HG03066 (cell line): Measurements from ENCODE around the gene RBM38.
"Not testable (repeated sequence)": the region's sequence is repeated elsewhere in the genome, so short reads cannot be mapped to it uniquely, and the experiment has no call there.

Experiments used
- ATAC-seq: cut with Tn5 transposase; IDR thresholded peaks from one replicate; pipeline ENCODE4 v1.9.1; 2021; ENCODE audit warnings: low read depth; ENCODE audit not compliant: unreplicated experiment

RBM38 gene

DNA sequence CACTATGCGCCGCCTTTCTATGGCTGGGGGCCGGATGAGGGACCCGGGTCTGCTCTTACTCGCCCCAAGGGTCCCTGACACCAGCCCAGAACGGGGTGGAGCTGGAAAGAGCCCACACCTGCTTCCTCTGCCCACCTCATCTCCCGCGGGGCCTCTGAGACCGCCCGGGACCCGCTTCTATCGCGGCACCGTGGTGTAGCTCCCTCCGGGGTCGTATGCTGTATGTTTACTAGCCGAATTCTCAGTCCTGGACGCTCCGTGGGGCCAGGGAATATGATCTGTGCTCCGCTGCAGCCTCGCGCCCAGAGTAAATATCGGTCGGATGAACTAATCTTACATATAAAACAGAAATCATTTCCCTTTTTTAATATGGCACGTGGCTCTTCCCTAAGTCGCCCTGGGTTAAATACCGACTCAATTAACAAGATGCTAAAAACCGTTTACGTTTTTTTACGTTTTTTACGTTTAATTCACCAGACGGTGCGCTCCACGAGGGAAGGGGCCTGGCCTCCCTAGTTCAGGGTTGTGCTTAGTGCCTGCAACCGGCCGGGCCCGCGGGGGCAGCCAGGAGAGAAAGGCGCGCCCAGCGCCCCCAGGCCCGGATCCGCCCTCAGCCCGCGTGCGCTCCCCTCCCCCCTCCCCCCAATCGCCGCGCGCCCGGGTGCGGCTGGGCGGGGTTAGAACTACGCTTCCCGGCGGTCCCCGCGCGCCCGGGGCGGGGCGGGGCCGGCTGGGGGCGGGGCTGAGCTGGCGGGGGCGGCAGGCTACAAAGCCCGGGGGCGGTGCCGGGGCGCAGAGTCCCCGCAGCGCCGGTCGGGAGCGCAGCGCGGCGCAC is at the start of gene RBM38:
RBM38 (plus strand) TSS at position 793 of the 835 bp plus-strand sequence. CDS start 186 bp downstream, outside the sequence.
- ATAC-seq, result peak; percentile 41

DNA sequence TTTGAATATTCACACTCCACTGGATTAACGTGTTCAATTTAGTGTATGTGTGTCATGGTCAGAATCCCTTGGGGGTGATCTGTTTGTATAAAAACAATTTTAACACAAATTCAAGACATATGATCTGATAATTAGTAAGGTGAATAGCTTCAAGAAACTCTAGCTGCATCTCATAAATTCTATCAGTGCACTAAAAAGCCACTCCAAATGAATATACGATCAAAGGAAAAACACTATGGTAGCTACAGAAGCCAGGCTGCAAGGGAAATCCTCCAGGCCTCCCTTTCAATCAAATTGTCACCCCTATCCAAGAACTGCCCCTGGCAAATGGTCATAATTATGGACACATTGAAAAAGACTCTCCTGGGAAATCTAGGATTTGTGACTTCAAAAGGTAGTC is 49.5 kb upstream of the RBM38 start:
- no peak for ATAC-seq

DNA sequence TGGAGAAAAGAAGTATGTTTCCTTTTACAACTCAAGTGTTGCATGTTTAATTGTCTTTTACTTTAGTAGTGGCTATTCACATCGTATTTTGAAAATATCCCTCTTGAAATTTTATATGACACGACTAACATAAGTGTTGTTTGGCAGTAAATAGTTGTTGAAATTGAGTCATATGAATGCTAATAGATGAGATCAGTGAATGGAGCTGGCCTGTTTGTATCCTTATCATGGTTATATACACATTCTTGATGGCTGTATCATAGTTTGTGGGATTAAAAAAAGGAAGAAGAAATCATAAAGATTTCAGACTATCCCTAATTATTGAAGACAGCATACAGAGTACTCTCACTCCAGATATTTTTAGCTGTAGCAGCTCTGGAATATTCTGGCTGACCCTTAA is 48.4 kb upstream of the RBM38 start:
- ATAC-seq, result no peak

DNA sequence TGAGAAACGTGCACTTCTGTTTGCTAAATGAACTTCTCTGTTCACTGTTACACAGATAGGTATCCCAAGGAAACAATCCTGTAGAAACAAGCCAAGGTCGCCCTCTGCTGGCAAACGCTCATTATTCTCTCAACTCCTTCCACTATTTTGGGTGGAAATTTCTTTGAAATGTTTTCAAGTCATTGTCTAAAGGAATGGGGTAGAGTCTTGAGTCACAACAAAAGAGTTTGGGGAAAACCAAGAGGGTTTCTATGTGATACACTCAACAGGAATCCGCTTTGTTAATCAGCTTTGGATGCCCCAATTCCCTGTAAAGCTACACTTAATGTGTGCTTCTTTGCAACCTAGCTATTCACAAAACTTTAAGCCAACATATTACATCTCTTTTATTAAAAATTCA is 44.7 kb upstream of the RBM38 start:
- ATAC-seq, result no peak

DNA sequence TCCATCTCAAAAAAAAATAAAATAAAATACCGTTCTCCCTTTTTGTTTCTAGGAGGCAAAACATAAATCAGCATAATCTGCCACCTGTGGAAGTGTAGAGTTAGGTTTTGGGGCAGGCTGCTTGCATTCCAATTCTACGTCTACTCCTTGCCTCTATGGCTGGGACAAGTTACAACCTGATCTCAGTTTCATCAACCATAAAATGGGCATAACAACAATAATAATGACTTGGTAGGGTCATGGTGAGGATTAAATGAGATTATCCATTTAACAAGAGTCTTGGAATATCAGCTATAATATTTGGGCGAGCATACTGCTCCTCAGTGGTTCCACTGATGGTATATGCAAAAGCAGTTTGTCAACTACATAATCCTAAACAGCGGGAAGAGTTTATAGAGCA is 43.8 kb upstream of the RBM38 start:
- no peak for ATAC-seq

DNA sequence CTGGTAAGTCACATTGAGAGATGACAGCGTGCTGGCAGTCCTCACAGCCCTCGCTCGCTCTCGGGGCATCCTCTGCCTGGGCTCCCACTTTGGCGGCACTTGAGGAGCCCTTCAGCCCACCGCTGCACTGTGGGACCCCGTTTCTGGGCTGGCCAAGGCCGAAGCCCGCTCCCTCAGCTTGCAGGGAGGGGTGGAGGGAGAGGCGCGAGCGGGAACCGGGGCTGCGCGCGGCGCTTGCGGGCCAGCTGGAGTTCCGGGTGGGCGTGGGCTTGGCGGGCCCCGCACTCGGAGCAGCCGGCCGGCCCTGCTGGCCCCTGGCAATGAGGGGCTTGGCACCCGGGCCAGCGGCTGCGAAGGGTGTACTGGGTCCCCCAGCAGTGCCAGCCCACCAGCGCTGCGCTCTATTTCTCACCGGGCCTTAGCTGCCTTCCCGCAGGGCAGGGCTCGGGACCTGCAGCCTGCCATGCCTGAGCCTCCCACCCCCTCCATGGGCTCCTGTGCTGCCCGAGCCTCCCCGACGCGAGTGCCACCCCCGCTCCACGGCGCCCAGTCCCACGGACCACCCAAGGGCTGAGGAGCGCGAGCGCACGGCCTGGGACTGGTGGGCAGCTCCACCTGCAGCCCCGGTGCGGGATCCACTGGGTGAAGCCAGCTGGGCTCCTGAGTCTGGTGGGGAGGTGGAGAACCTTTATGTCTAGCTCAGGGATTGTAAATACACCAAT is 42.8 kb upstream of the RBM38 start:
- not testable (repeated sequence) for ATAC-seq

DNA sequence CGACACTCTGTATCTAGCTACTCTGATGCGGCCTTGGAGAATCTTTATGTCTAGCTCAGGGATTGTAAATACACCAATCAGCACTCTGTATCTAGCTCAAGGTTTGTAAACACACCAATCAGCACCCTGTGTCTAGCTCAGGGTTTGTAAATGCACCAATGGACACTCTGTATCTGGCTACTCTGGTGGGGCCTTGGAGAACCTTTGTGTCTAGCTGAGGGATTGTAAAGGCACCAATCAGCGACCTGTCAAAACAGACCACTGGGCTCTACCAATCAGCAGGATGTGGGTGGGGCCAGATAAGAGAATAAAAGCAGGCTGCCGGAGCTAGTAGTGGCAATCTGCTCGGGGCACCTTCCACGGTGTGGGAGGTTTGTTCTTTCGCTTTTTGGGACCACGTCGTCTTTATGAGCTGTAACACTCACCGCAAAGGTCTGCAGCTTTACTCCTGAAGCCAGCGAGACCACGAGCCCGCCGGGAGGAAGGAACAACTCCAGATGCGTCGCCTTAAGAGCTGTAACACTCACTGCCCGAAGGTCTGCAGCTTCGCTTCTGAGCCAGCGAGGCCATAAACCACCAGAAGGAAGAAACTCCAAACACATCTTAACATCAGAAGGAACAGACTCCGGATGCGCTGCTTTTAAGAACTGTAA is 42.1 kb upstream of the RBM38 start:
- not testable (repeated sequence) for ATAC-seq

DNA sequence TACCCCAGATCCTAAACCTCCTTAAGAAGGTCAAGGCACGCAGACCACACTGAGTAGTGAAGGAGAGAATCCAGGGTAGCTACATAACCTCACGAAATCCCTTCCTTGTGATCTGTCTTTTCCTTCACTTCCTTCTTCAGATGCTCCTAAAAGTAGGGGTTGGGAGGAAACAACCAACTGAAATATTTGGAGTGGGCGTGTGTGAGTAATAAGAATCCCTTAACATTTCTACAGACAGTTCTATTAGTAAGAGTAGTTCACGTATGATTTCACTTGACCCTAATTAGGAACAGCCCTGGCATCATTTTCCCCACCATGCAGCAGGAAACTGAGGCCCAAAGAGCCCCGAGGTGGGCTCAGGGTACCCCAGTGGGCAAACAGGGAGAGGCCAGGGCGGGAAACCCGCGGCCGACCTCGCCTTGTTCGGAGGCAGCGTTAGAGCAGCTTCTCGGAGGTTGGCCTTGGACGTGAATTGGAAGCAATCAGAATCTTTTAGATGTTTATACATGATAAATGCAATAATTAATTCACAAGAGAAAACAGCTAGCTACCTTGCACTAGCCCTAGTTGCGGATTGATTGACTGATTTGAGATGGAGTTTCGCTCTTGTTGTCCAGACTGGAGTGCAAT is 41.0 kb upstream of the RBM38 start:
- no peak for ATAC-seq

DNA sequence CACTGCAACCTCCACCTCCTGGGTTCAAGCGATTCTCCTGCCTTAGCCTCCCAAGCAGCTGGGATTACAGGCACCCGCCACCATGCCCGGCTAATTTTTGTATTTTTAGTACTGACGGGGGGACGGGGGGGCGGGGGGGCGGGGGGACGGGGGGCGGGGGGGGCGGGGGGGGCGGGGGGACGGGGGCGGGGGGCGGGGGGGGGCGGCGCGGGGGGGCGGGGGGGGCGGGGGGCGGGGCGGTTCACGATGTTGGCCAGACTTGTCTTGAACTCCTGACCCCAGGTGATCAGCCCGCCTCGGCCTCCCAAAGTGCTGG is 40.5 kb upstream of the RBM38 start:
- ATAC-seq, result not testable (repeated sequence)

DNA sequence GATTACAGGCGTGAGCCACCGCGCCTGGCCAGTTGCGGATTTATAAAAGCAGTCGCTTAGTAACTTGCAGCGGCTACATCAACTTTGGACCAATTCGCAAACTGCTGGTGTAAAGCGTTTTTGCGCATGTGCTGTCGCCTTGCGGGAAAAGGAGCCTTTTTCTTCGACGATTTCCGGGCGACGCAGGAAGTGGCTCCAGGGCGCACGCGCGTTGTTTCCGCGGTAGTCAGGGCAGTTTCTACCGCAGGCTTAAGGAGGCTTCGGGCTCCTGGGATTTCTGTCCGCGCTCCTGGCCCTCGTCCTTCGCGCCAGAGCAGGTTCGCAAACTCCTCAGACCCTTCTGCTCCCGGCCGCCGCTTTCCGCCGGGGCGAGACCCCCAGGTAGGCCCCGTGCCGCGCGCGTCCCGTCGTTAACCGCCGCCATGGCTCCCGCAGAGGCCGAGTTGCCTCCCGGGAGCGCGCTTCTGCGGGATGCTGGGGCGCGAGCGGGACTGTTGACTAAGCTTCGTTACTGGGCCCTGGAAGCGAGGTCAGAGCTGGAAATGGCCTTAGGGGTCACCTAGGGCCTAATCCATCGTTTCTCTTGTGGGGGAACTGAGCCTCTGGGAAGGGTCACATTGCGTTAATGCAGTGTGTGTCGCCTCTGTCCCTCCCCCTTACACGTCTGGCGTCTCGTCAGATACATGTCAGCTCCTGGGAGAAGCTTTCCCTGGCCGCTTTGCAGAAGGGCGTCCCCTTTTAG is 40.0 kb upstream of the RBM38 start, which contains the start of gene RAE1:
RAE1 (plus strand) TSS at position 214 of the 742 bp plus-strand sequence. CDS start 2,784 bp downstream, outside the sequence.
- ATAC-seq, result peak; percentile 83

DNA sequence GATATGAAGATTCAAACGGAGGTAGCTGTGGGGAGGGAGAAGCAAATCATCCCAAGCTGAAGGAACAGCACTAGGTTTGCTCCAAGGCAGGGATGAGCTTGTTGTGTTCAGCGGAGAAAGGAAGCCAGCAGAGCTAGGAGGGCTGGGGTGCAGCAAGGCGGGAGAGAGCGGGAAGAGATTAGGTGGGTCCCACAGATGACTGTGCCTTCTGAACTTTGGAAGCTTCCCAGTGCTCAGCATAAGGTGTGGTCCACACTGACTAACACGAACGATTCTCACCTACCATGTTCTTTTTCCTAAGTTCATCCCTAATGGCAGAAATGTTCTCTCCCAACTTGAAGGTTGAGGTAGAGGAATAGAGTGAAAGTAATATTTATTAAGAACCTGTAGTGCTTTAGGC is 38.9 kb upstream of the RBM38 start:
- no peak for ATAC-seq

DNA sequence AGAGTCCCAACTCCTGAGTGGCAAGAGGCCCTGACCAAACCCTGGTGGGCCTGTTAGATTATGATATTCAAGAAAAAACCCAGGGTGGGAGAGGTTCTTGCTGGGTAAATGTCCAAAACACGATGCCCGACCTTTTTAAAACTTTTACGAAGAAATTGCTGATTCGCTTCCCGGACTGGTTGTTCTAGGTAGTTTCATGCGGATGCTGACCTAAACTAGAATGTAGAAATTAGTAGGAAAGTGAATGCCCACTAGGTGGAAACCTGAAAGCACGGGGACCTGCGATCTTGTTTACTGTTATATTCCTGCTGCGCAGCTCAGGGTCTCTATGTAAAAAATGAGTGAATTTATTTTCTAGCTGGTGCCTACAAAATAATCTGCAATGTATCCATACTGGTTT is 37.8 kb upstream of the RBM38 start:
- no peak for ATAC-seq

DNA sequence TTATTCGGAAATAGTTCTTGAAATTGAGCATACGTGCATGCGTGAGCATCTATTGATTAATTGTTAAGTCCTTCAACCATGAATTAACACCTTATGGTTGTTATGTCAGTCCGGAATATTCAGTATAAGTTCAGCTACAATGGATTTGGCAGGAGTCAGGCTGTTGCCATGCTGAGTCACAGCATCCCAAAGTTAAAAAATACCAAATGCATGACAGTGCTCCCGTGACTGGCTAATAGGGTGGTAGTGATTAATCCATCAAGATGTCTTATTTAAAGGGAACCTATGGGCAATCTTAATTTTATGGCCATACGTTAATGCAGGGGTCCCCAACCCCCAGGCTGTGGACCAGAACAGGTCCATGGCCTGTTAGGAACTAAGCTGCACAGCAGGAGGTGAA is 29.7 kb upstream of the RBM38 start:
- no peak for ATAC-seq

DNA sequence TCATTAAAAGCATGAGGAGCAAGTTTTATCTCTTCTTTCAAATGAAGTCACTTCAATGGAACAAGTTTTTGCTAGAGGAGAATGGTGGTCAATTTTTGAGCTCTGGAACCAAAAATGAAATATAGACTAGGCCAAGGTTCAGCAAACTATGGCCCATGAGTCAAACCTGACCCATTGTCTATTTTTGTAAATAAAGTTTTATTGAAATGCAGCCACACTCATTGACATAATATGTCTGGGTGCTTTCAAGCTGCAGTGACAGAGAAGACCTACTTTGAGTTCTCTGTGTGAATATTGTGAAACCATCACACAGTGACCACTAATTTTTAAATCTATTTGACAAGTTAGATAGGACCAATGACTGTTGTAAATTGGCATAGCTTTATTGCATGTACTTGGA is 26.7 kb upstream of the RBM38 start:
- ATAC-seq, result no peak

DNA sequence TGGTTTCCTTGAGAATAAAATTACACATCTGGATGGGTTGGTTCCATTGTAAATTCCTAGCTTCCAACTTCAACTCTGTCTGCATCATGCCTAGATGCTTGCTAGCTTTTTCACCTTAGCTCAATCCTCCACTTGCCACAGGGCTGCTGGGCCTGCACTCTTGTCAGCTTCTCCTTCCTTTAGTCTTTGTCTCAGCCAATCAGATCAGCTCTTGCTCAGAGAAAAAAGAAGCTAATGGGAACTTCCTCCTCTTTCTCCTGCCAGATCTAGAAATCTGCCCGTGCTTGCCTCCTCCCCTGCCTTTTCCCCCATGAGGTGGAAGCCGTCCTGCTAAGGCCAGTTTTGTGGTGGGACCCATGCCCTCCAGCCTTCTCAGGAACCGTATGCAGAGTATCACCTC is 21.6 kb upstream of the RBM38 start:
- ATAC-seq, result no peak

DNA sequence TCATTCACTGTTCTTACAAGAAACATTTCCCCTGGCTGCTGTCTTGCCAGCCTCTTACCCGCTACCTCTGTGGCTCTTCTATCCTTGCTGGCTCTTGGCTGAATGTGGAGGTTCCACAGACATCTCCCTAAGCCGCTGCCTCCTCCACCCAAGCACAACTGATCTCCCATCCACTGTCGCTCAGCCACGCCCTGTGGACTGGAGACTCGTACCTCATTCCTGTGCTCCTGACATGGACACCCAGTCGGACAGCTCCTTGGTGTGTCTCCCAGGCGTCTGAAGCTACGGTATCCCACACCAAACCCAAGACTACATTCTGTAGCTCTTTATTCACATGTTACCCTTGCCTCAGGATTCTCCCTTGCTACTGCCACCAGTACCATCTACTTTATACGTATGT is 20.9 kb upstream of the RBM38 start:
- no peak for ATAC-seq

DNA sequence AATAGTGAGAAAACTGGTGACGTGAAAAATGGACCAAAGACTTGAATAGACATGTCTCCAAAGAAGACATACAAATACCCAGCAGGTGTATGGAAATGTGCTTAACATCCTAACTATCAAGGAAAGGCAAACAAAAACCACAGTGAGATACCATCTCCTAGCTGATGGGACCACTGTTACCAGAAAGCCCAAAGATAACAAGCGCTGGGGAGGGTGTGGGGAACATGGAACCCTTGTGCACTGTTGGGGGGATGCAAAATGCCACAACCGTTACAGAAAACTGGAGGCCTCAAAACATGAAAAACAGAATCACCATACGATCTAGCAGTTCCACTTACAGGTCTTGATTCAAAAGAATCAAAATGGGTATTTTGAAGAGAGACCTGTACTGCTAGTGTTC is 19.8 kb upstream of the RBM38 start:
- ATAC-seq, result no peak

DNA sequence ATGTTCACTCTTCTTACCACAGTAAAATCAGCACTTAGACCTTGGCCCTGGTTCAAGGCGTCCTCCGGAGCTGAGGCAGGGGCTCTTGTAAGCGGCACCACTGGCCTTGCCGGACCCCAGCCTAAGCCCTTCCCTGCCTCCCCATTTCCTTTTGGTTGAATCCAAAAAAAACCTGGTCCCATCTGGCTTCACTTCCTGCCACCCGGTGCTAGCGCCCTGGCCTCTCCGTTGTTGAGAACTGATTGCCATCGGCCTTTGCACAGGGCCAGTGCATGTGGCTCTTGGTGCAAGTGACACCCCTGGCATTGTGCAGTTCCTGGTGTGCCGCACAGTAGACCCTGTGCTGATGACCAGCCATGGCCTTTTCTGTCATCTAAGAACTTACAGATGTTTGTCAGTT is 19.0 kb upstream of the RBM38 start:
- ATAC-seq, result no peak

DNA sequence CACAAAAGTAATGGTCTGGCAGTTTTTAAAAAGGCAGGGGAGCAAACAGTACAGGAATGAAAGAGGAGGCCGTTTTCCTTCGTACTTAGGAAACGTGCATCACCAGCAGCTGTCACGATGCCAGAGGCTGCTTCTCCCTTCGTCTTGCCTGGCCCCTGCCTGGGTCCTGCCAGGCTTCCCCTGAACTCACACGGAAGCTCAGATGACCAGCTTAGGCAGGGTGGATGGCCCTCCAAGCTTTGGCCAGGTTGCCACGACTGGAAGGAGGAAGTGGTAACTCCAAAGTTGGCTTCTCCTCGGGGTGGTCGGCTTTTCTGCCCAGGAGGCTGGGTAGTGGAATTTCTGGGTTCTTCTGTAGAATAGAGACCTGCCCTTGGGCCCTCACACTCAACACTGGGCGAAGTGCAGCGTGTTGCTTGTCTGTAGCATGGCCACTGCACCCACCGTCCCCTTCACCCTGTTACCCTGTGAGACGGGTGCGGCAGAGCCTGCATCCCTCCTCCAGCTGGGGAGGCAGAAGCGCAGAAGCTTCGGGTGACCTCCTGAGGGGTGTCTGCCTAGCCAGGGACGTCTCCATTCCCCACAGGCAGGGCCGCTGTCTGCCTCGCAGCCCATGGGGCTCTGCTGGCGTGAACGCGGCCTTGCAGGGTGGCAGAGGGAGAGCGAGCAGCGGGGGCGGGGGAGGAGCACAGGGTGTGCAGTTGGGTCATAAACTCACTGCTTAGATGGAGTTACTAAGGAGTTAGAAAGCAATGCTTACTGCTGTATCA is 18.4 kb upstream of the RBM38 start:
- ATAC-seq, result no peak
